Central memory CD4-positive, alpha-beta T cell (primary cell): ENCODE data around the gene FLACC1.
"Not testable (repeated sequence)": the region's sequence is repeated elsewhere in the genome, so short reads cannot be mapped to it uniquely, and the experiment has no call there.

ENCODE experiments used
- DNase-seq: peaks from one replicate; pipeline ENCODE4 v3.0.0; 2022

Gene FLACC1

DNA sequence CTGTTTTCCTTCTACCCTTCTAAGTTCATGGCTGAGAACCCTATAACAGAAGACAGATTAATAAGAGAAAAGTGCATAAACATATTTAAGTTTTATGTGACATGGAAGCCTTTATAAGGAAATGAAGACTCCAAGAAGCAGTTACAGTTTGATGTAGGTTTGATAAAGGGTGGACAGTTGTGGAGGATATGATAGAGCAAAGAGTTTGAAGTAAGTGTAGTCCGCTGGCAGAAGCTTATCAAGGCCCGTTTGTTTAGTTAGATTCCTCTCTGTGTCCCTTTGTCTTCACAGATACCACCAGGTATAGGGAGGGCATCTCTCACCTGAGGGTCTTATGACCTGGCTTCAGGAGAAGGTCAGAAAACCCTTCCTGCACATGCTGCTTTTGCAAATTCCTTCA is 107.3 kb downstream of the FLACC1 start:
- DNase-seq = no peak

DNA sequence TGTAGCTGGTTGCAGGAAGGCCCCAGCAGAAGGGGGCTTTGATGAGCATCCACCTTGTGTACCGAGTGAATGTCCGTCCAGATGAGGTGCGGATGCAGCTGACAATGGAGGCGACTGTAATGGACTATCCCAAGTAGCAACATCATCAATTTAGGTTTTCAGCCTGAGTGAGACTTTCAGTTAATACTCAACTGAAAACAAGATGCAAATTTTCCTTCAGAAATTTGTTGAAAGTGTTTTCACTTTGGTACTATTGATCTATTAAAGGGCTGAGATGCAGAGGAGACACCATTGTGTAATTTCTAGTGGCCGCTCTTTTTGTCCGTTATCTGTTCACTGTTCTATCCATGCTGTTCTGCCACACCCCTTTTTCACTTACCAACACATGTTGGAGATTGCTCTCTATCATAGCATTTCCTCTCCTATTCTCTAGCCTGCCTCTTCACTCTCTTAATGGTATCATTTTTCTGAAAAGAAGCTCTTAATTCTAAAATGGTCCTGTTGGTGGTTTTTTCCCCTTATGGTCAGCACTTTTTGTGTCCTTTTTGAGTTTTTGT is 108.8 kb downstream of the FLACC1 start:
- DNase-seq = no peak

DNA sequence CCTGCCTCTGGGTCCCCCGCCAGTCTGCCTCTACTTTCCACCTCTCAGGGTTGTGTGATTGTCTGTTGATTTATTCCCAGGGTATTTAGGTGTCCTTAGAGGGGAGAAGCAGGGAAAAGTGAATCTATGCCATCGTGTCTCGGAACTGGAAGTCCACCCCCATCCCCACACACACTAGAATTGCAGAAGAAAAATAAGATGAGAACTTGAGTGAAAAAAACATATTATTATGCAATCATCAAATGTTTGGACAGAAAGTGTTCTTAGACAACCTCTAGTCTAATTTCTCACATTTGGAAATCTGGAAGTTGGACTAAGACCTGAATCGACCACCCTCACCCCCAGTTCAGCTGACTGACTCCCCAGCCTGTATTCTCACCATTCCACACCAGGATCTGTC is 110.9 kb downstream of the FLACC1 start:
- no peak for DNase-seq

GRCh38 chr2:201244829-201245228 is 112.3 kb downstream of the FLACC1 start:
- no peak for DNase-seq

- DNase-seq = no peak
Observed at GRCh38 chr2:201242571-201243277, 114.4 kb downstream of the FLACC1 start.

- DNase-seq = not testable (repeated sequence)
Observed at GRCh38 chr2:201239167-201239935, 117.8 kb downstream of the FLACC1 start.
